Measurements from ENCODE around the gene ACTC1. TPM values are rescaled to one million over a fixed set of nuclear protein-coding genes. Genes with fewer than 3 reads are reported as not detected.

Gene ACTC1
- total RNA-seq, 1 experiment from 2014 or later: not detected

DNA sequence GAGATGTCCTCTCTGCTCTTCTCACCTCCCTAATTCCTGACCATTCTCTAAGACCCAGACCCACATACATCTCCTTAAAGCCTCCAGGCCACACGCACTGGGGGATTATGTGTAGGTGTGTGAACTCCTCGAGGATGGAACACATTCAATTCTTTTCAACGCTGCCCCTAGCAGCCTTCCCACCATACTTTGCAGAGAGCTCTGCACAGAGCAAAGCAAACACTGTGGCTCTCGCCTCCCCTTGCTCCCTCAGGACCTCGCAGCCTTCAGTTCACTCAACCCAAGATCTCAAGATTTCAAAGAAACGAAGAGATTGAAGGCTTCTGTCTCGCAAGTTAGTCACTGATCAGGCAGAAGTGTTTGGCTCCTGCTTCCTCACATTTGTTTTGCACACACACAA is 6.0 kb downstream of the ACTC1 start:
- no peaks in the 10 kb centered on the region for H3K9me3 ChIP-seq (ENCODE audit: low read length)
- no peaks in the 10 kb centered on the region for H3K79me2 ChIP-seq (ENCODE audit: low read length)
- no peaks in the 10 kb centered on the region for H3F3A ChIP-seq (ENCODE audit: low read length, unreplicated experiment)
- ATAC-seq: no peak
- no peak overlapping the region for H2AFZ ChIP-seq (ENCODE audit: low read length)
- H3K27ac ChIP-seq (ENCODE audit: low read length): no peak overlapping the region
- H3K4me2 ChIP-seq (ENCODE audit: low read length): no peak overlapping the region
- intact Hi-C loops (cut with micrococcal nuclease): no loop called here
- BruUV-seq (replicated peaks): no TSS peak
- CTCF ChIA-PET: no interaction called here
- no peaks in the 10 kb centered on the region for H4K20me1 ChIP-seq (ENCODE audit: low read length)
- H3K36me3 ChIP-seq (ENCODE audit: low read depth, low read length): no peaks in the 10 kb centered on the region
- H3K4me1 ChIP-seq (ENCODE audit: insufficient read depth, low read length): no peaks in the 10 kb centered on the region
- POLR2A ChIA-PET (ENCODE audit: unreplicated experiment): no interaction called here
- TF ChIP-seq EZH2 (IDR thresholded peaks at IDR 0.05; ENCODE audit: low read length, unreplicated experiment) (no peak), EZH2phosphoT487 (IDR thresholded peaks at IDR 0.05; ENCODE audit: borderline replicate concordance, low read length) (no peak)
- TF ChIP-seq, protein P1, sequence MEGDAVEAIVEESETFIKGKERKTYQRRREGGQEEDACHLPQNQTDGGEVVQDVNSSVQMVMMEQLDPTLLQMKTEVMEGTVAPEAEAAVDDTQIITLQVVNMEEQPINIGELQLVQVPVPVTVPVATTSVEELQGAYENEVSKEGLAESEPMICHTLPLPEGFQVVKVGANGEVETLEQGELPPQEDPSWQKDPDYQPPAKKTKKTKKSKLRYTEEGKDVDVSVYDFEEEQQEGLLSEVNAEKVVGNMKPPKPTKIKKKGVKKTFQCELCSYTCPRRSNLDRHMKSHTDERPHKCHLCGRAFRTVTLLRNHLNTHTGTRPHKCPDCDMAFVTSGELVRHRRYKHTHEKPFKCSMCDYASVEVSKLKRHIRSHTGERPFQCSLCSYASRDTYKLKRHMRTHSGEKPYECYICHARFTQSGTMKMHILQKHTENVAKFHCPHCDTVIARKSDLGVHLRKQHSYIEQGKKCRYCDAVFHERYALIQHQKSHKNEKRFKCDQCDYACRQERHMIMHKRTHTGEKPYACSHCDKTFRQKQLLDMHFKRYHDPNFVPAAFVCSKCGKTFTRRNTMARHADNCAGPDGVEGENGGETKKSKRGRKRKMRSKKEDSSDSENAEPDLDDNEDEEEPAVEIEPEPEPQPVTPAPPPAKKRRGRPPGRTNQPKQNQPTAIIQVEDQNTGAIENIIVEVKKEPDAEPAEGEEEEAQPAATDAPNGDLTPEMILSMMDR (conservative IDR thresholded peaks at IDR 0.05; ENCODE audit: low read depth, low read length): no peak
- no peak overlapping the region for H3K9ac ChIP-seq (ENCODE audit: low read length)
- no peak for DNase-seq
- no peak overlapping the region for H3K4me3 ChIP-seq (ENCODE audit: low read length)
- peaks cover 52% of the 10 kb centered on the region for H3K27me3 ChIP-seq (ENCODE audit: low read length)
- no peaks in the 10 kb centered on the region; the same call in 1 of the 2 replicates for H3K9me2 ChIP-seq (replicated peaks; ENCODE audit: low read length)

GRCh38 chr15:34786206-34786605 is 9.1 kb downstream of the ACTC1 start:
- Histone ChIP-seq H3K36me3 (ENCODE audit: low read depth, low read length) (no peaks in the 10 kb centered on the region), H3K27ac (ENCODE audit: low read length) (no peak overlapping the region), H4K20me1 (ENCODE audit: low read length) (no peaks in the 10 kb centered on the region), H3K9me3 (ENCODE audit: low read length) (no peaks in the 10 kb centered on the region), H3F3A (ENCODE audit: low read length, unreplicated experiment) (no peaks in the 10 kb centered on the region), H3K9ac (ENCODE audit: low read length) (no peak overlapping the region), H3K4me1 (ENCODE audit: insufficient read depth, low read length) (no peaks in the 10 kb centered on the region), H3K79me2 (ENCODE audit: low read length) (no peaks in the 10 kb centered on the region), H3K9me2 (replicated peaks; ENCODE audit: low read length) (no peaks in the 10 kb centered on the region; the same call in 1 of the 2 replicates), H3K27me3 (ENCODE audit: low read length) (peaks cover 24% of the 10 kb centered on the region; the same call in 1 of the 2 replicates), H3K4me2 (ENCODE audit: low read length) (no peak overlapping the region), H2AFZ (ENCODE audit: low read length) (no peak overlapping the region), H3K4me3 (ENCODE audit: low read length) (no peak overlapping the region)
- CTCF ChIA-PET: no interaction called here
- POLR2A ChIA-PET (ENCODE audit: unreplicated experiment): no interaction called here
- intact Hi-C loops (cut with micrococcal nuclease): no loop called here
- no TSS peak for BruUV-seq (replicated peaks)
- DNase-seq: no peak
- no peak for ATAC-seq
- TF ChIP-seq, protein P1 (conservative IDR thresholded peaks at IDR 0.05; ENCODE audit: low read depth, low read length): no peak
- TF ChIP-seq EZH2phosphoT487 (IDR thresholded peaks at IDR 0.05; ENCODE audit: borderline replicate concordance, low read length) (no peak), EZH2 (IDR thresholded peaks at IDR 0.05; ENCODE audit: low read length, unreplicated experiment) (no peak)

DNA sequence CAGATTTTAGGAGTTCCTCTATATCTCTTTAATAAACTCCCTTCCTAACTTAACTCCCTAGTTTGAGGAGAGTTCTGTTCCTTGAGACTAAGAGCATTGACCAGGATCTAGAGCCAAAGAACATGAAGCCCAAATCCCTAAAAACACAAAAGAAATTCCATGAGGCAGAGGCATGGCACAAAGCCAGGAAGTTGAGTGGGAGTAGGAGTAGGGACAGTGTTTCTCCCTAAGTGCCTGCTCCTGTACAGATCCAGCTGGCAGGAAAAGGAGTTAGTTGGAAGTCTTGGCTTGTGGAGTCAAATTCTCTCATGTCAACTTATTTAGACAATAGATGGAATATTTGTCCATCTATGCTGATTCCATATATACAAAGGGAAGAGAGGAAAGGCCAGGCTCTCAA is 11.4 kb downstream of the ACTC1 start:
- H3K27me3 ChIP-seq (ENCODE audit: low read length): peaks cover 5% of the 10 kb centered on the region; the same call in 1 of the 2 replicates
- TF ChIP-seq, protein P1 (conservative IDR thresholded peaks at IDR 0.05; ENCODE audit: low read depth, low read length): no peak
- TF ChIP-seq EZH2phosphoT487 (IDR thresholded peaks at IDR 0.05; ENCODE audit: borderline replicate concordance, low read length) (no peak), EZH2 (IDR thresholded peaks at IDR 0.05; ENCODE audit: low read length, unreplicated experiment) (no peak)
- H3K79me2 ChIP-seq (ENCODE audit: low read length): no peaks in the 10 kb centered on the region
- ChIA-PET POLR2A (ENCODE audit: unreplicated experiment) (no interaction called here), CTCF (no interaction called here)
- H3K27ac ChIP-seq (ENCODE audit: low read length): no peak overlapping the region
- no peaks in the 10 kb centered on the region for H3K36me3 ChIP-seq (ENCODE audit: low read depth, low read length)
- H2AFZ ChIP-seq (ENCODE audit: low read length): no peak overlapping the region
- DNase-seq (no peak), ATAC-seq (no peak)
- H3K9ac ChIP-seq (ENCODE audit: low read length): no peak overlapping the region
- H3K9me3 ChIP-seq (ENCODE audit: low read length): no peaks in the 10 kb centered on the region
- H3K9me2 ChIP-seq (replicated peaks; ENCODE audit: low read length): no peaks in the 10 kb centered on the region
- no peak overlapping the region for H3K4me2 ChIP-seq (ENCODE audit: low read length)
- no TSS peak for BruUV-seq (replicated peaks)
- no peaks in the 10 kb centered on the region for H3F3A ChIP-seq (ENCODE audit: low read length, unreplicated experiment)
- intact Hi-C loops (cut with micrococcal nuclease): no loop called here
- no peaks in the 10 kb centered on the region for H3K4me1 ChIP-seq (ENCODE audit: insufficient read depth, low read length)
- no peak overlapping the region for H3K4me3 ChIP-seq (ENCODE audit: low read length)
- H4K20me1 ChIP-seq (ENCODE audit: low read length): no peaks in the 10 kb centered on the region

Measured in PC-3 (cell line).